CD4-positive, alpha-beta T cell treated with Interleukin-10 for 1 hour (primary cell): ENCODE measurements around the gene AKAP13.
"Not testable (repeated sequence)": the region's sequence is repeated elsewhere in the genome, so short reads cannot be mapped to it uniquely, and the experiment has no call there.

Experiments
- DNase-seq: peaks from one replicate; pipeline ENCODE4 v3.0.0-alpha.2; 2020

The AKAP13 gene

GRCh38 chr15:85780225-85780985 lies 400.0 kb downstream of the AKAP13 start:
- DNase-seq = no peak

GRCh38 chr15:85781099-85781498 lies 400.7 kb downstream of the AKAP13 start:
- no peak for DNase-seq

- DNase-seq = no peak
Observed at GRCh38 chr15:85782064-85782463, 401.7 kb downstream of the AKAP13 start.

GRCh38 chr15:85785887-85786780 lies 405.7 kb downstream of the AKAP13 start:
- no peak for DNase-seq

- DNase-seq = no peak
Observed at GRCh38 chr15:85786781-85787114, 406.3 kb downstream of the AKAP13 start.

GRCh38 chr15:85788771-85789495 lies 408.5 kb downstream of the AKAP13 start:
- no peak for DNase-seq

GRCh38 chr15:85789496-85789875 lies 409.1 kb downstream of the AKAP13 start:
- no peak for DNase-seq

GRCh38 chr15:85792102-85792731 lies 411.8 kb downstream of the AKAP13 start:
- DNase-seq = no peak

- DNase-seq = peak; percentile 29
Observed at GRCh38 chr15:85792912-85793590, 412.6 kb downstream of the AKAP13 start.

- peak; percentile 32 for DNase-seq
Observed at GRCh38 chr15:85793641-85794597, 413.5 kb downstream of the AKAP13 start.

- peak; percentile 95 for DNase-seq
Observed at GRCh38 chr15:85794598-85795336, 414.4 kb downstream of the AKAP13 start, which contains the start of gene KLHL25. Gene KLHL25 (minus strand): TSS chr15:85794925. CDS start chr15:85769810, 25,115 bp downstream.

GRCh38 chr15:85795337-85796305 lies 415.2 kb downstream of the AKAP13 start:
- DNase-seq = no peak

- not testable (repeated sequence) for DNase-seq
Observed at GRCh38 chr15:85796371-85796770, 416.0 kb downstream of the AKAP13 start.
